A673 (cell line): ENCODE measurements around the gene CLNK.

Experiments
- EZH2 ChIP-seq: fragments of 200-600 bp; sonication (generic); IDR thresholded peaks from 2 replicates; pipeline ENCODE4 v1.6.1; 2017; ENCODE audit warnings: borderline replicate concordance, low read depth, mild to moderate bottlenecking, mixed read lengths, antibody characterized with exemption, low read length; ENCODE audit not compliant: poor library complexity, severe bottlenecking
- TF ChIP-seq, protein P1 (sequence below): fragments of 300-800, 200-600 bp; sonication (generic); conservative IDR thresholded peaks from 2 replicates; pipeline ENCODE4 v1.5.1; 2017; ENCODE audit warnings: low read depth, mild to moderate bottlenecking, antibody characterized with exemption, low read length, moderate library complexity, mixed read lengths

DNA sequence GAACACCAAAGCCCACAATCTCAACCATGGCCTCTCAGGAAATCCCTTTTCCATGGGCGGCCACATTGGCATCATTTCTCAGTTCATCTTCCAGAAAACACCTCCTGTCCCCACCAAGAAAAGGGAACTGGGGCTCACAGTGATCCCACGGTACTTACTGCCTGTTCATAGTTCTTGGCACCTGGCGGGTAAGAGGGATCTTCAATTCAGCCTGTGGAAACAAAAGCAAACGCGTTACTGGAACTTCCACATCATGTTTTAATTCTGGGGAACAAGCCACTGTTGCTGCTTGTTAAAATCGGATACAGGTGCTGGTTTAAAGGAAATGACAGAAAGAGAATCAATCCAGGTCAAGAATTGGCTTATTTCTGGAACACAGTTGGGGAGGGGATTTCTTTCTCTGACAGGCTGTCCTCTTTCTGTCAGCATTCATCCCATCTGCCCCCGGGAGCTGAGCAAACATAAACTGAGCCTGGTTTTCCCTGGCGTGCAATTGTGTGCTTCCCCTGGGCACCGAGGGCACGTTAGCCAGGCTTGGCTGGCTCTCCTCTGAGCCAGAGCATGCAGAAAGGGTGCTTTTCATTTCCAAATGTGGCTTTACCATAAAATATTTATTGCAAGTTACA lies 16.8 kb downstream of the CLNK start:
- TF ChIP-seq, protein P1, sequence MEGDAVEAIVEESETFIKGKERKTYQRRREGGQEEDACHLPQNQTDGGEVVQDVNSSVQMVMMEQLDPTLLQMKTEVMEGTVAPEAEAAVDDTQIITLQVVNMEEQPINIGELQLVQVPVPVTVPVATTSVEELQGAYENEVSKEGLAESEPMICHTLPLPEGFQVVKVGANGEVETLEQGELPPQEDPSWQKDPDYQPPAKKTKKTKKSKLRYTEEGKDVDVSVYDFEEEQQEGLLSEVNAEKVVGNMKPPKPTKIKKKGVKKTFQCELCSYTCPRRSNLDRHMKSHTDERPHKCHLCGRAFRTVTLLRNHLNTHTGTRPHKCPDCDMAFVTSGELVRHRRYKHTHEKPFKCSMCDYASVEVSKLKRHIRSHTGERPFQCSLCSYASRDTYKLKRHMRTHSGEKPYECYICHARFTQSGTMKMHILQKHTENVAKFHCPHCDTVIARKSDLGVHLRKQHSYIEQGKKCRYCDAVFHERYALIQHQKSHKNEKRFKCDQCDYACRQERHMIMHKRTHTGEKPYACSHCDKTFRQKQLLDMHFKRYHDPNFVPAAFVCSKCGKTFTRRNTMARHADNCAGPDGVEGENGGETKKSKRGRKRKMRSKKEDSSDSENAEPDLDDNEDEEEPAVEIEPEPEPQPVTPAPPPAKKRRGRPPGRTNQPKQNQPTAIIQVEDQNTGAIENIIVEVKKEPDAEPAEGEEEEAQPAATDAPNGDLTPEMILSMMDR = no peak
- TF ChIP-seq EZH2 = no peak
